ENCODE measurements around the gene GTPBP6.
"Not testable (repeated sequence)": the region's sequence is repeated elsewhere in the genome, so short reads cannot be mapped to it uniquely, and the experiment has no call there.

GTPBP6 gene

DNA sequence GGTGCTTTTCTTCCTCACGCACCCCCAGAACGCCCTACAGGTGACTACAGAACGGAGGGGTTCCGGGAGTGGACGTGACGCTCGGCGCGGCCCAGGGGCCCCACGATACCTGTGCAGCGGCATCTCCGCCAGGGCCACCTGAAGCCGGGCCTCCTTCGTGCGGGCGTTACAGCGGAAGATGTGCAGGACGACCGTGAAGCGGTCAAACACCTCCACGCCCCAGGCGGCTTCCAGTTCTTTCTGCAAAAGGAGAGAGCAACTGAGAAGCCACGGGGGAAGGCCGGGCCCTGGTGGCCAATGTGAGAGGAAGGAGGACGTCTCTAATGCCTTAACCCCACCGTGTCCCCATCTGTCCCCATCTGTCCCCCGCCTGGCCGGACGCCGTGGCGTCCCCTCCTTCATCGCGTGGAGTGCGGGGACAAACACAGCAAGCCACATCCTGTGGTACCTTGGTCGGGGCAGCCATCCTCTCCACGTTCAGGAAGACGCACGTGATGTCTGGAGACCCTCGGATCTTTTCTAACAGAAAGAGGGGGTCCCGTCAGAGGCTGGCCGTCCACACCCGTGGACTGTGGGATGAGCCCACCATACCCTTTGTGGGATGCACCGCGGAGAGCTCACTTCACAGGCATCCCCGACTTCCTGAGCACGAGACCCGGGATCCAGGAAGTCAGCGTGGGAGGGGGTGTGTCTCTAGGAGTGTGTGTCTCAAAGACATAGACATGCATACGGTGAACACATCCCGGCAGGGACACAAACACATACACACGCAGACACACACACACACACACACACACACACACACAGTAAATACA lies 3.6 kb downstream of the GTPBP6 start:
- no peak for DNase-seq

DNA sequence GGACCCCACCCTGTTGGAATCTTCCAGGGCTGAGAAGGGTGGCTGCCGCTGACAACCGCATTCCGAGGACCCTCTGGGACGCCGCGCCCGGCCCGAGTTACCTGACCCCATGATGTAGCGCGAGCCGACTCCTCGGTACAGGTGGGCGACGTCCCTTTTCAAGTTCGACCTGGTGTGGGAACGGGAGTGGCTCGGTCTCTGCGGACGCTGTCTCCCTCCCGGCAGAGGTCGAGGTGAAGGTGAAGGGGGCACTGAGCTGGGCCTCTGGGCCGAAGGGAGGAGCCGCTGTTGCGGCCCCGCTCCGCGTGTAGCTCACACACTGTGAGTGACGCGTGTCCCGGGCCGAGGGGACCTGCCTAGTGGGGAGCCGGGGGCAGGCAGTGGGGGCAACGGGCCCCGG lies 4.5 kb downstream of the GTPBP6 start:
- DNase-seq, result no peak

DNA sequence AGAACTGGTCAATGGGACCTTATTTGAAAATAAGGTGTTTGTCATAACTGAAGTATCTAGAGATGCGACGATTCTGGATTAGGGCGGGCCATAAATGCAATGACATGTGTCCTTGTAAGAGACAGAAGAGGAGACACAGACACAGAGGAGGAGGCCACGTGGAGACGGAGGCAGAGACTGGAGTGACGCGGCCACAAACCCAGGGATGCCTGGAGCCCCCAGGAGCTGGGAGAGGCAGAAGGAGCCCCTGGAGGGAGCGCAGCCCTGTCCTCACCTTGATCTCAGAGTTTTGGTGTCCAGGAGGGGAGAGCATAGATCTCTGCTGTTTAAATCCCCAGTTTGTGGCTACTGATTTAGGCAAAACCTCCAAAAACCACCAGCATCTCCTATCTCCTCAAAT lies 5.0 kb downstream of the GTPBP6 start:
- DNase-seq, result no peak

DNA sequence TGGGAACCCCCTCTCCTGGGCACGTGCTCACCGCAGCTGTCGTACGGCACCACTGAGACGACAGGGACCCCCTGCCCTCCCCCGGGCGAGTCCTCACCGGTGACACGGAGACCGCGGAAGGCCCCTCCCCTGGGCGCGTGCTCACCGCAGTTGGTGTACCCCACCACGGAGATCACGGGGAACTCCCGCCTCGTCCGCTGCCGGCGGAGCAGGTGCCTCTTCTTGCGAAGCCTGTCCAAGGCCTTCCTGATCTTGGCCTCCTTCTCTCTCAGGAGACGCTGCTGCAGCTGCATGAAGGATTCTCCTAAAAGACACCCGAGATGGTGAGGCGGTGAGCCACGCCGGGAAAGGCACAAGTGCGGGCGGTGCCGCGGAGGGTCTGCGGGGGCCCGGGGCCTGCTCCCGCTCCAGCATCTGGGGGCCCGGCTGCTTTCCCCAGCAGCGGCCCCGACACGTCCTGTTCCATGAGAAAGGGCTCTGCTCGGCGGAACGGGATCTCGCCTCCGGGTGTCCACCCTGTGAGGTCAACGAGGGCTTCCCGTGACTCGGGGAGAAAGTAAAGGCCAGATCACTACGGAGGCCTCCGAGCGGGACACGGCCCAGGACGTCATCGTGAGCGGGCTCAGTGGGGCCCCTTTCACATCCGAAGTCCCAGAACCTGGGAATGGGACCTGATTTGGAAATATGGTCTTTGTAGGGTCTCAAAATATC lies 5.8 kb downstream of the GTPBP6 start:
- DNase-seq, result no peak

DNA sequence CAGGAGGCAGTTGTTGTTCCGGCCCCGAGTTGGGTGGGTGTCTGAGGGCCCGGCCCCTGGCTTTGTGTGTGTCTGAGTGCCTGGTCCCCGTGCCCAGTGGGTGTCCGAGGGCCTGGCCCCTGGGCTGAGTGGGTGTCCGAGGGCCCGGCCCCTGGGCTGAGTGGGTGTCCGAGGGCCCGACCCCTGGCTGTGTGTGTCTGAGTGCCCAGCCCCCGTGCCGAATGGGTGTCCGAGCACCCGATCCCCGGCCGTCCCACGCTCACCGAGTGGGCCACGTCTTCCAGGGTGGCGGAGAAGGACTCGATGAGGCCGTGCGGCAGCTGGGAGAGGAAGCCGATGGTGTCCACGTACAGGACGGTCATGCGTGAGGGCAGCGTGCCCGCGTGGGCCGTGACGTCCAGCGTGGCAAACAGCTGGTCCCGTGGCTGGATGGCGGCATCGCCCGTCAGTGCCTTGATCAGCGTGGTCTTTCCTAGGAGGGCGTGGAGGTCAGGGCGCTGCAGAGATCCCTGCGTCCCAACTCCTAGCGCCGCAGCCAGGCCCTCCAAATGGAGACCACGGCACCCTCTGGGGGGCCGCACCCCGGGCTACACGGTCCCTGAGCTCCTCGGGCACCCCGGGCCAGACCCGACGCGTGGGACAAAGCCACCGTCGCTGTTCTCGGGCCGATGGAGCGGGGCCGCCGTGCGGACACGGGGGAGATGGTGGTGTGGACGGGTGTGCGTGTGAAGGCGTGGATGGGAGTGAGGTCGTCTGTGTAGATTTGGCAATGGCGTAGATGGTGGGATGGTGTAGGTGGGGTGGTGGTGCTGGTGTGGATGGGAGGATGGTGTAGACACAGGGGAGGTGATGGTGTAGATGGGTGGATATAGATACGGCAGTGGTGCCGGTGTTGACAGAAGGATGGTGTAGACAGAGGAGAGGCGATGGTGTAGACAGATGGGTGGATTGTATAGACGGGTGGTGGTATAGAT lies 7.2 kb downstream of the GTPBP6 start:
- DNase-seq, result no peak

DNA sequence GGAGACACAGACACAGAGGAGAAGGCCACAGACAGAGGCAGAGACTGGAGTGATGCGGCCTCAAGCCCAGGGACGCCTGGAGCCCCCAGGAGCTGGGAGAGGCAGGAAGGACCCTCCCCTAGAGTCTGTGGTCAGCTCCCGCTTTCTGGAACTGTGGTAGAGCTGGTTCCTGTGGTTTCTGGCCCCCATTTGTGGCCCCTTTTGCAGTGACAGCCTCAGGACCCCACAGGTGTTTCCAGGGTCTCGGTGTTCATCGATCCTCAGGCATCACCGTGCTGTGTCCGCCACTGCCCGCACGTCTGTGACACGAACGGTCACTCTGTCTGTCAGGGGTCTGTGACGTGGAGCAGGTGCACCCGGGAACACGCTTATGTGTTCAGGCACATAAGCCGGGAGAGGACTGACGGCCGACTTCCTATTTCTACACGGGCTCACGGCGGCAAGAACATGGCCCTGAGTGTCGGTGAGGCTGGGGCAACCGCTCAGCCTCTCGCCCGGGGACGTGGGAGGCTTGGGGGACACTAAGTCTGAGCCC lies 7.9 kb downstream of the GTPBP6 start:
- DNase-seq, result no peak

DNA sequence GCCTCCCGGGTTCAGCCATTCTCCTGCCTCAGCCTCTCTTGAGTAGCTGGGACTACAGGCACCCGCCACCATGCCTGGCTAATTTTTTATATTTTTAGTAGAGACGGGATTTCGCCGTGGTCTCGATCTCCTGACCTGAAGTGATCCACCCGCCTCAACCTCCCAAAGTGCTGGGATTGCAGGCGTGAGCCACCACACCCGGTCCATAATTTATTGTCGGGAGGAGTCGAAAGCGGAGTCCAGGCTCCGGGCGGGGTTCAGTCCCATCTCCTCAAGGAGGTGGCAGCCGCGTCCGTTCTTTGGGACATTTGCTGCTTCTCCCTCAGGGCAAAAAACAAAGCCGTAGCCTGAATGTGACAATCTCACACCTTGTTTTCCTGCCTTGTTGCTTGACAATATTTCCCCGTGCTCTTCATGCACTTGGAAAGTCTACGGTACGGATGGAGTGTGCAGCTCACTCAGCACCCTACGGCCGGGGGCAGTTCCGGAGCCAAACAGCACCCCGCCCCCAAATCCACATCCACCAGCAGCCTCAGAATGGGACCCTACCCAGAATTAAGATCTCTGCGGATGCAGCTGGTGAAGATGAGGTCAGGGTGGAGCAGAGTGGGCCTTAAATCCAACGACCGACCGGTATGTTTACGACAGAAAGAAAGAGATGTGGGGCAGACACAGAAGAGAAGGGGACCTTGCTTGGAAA lies 9.6 kb downstream of the GTPBP6 start:
- no peak for DNase-seq

DNA sequence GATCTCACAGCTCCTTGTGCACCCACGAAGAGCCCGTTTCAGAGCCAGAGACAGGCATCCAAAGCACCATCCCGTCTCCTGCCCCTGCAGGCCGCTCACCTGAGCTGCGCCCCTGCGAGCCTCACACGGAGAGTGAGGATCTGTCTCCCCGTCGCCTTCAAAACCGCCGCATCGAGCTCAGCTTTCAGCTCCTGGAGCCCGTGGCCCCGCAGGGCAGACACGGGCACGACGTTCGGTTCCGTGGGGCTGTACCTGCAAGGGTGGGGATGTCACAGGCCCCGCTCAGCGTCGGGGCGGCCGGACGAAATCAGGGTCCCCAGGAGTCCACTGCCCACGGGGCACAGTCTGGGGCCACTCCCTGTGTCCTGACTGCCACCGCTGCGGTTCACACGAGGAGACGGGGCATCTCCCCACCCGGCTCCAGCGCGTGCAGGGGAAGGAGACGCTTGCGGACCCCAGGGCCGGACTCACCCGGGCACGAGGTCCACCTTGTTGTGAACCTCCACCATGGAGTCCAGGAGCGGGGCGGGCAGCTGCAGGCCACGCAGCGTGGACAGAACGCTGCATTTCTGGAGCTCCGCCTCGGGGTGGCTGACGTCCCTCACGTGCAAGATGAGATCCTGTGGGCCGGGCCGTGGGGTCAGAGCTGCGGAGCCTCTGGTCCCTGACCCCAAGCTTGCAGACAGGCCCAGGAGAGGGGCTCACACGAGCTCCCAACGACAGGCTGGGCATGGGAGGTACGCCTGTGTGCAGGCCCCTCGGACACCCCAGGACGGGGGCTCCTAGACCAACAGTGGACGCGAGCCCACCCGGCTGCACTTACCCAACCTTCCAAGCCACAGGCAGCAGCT lies 11.1 kb downstream of the GTPBP6 start:
- DNase-seq, result no peak

DNA sequence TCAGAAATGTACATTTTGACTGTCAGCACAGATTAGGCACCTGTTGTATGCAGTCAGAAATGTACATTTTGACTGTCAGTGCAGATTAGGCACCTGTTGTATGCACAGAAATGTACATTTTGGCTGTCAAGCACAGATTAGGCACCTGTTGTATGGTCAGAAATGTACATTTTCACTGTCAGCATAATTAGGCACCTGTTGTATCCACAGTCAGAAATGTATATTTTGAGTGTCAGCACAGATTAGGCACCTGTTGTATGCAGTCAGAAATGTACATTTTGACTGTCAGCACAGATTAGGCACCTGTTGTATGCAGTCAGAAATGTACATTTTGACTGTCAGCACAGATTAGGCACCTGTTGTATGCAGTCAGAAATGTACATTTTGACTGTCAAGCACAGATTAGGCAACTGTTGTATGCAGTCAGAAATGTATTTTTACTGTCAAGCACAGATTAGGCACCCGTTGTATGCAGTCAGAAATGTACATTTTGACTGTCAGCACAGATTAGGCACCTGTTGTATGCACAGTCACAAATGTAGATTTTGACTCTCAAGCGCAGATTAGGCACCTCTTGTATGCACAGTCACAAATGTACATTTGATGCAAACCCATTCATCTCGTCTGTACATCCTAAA lies 11.9 kb downstream of the GTPBP6 start:
- DNase-seq, result not testable (repeated sequence)

DNA sequence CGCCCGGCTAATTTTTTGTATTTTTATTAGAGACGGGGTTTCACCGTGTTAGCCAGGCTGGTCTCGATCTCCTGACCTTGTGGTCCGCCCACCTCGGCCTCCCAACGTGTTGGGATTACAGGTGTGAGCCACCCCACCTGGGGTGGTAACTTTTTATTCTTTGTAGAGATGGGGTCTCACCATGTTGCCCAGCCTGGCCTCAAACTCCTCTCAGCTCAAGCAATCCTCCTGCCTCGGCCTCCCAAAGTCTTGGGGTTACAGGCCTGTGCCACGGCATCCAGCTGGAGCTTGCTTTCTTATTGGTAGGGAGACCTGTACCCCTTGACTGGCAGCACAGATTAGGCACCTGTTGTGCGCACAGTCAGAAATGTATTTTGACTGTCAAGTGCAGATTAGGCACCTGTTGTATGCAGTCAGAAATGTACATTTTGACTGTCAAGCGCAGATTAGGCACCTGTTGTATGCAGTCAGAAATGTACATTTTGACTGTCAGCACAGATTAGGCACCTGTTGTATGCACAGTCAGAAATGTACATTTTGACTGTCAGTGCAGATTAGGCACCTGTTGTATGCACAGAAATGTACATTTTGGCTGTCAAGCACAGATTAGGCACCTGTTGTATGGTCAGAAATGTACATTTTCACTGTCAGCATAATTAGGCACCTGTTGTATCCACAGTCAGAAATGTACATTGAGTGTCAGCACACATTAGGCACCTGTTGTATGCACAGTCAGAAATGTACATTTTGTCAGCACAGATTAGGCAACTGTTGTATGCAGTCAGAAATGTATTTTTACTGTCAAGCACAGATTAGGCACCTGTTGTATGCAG lies 12.6 kb downstream of the GTPBP6 start:
- not testable (repeated sequence) for DNase-seq

DNA sequence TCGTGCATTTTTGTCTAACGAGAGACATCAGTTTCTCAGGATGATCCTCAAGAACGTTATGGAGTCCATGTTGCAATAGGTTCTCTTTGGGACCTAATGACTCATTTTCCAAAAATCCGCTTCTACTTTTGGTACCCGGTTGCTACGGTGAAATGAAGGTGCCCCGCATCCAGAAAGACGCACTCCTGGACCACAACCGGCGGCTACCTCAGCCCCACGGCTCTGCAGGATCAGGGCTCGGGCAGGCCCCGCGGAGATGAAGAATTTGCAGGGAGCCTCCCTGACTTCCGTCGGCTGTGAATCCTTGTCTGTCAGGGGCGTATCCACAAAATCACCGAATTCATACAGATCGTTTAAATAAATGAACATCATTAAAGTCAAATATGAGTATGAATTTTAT lies 15.6 kb downstream of the GTPBP6 start:
- no peak for DNase-seq

DNA sequence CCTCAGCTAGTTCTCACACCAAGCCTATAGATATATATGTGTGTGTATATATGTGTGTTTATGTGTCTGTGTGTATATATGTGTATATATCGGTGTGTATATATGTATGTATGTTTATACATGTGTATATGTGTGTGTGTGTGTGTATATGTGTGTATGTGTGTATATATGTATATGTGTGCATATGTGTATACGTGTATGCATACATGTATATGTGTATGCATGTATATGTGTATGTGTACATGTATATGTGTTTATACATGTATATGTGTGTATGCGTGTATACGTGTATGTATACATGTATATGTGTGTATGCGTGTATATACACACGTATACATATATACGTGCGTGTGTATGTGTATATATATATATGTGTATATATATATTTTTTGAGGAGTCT lies 18.3 kb downstream of the GTPBP6 start:
- no peak for DNase-seq

DNA sequence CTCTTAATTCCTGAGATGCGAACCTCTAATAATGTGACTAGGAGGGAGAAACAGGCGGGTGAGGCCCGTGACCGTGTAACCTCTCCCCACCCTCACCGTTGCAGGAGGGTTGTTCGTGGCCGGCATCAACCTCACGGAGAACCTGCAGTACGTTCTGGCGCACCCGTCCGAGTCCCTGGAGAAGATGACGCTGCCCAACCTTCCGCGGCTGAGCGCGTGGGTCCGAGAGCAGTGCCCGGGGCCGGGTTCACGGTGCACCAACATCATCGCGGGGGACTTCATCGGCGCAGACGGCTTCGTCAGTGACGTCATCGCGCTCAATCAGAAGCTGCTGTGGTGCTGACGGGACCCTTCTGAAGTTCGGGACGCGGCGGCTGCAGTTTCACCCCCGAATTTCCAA lies 19.6 kb downstream of the GTPBP6 start:
- DNase-seq, result no peak

DNA sequence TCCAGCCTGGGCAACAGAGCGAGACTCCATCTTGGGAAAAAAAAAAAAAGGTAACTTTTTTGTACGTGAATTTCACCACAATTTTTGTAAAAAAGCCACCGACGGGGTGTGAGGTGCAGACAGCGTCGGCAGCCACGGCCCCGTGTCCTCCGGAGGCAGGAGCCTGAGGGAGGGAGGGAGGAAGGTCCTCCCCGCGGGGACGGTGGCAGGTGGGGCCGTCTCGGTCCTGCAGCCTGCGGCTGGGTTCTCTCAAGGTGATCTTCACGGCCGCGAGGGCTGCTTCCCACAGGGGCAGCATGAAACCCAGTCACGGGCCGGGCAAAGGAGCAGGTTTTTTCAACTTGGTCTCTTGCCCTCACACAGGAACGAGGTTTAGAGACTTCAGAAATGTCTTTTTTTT lies 23.5 kb downstream of the GTPBP6 start:
- DNase-seq, result no peak

DNA sequence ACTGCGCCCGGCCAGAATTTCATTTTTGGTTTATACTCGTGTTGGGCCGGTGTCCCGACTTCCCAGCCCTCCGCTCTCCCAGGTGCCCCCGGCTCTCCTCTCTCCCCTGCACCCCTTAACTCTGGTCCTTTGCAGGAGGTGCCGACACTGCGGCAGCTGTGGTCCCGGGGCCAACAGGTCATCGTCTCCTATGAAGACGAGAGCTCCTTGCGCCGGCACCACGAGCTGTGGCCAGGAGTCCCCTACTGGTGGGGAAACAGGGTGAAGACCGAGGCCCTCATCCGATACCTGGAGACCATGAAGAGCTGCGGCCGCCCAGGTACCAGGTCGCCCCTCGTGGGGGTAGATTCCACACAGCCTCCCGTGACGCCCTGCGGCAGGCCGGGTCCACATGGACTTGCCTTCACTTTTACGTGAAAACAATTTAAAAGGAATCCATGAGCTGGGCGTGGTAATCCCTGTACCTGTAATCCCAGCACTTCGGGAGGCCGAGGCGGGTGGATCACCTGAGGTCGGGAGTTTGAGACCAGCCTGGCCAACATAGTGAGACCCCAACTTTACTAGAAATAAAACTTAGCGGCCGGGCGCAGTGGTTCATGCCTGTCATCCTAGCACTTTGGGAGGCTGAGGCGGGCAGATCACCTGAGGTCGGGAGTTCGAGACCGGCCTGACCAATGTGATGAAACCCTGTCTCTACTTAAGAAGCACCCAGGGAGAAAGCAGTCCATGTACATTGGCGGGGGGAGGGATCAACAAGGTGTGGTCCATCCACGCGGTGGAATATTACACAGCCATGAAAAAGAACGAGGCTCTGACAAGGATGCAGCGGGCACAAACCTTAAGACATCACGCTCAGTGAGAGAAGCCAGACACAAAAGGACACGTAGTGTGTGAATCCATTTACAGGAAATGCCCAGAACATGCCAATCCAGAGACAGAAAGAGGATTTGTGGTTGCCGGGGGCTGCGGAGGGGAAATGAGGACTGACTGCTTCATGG lies 25.4 kb downstream of the GTPBP6 start:
- no peak for DNase-seq

DNA sequence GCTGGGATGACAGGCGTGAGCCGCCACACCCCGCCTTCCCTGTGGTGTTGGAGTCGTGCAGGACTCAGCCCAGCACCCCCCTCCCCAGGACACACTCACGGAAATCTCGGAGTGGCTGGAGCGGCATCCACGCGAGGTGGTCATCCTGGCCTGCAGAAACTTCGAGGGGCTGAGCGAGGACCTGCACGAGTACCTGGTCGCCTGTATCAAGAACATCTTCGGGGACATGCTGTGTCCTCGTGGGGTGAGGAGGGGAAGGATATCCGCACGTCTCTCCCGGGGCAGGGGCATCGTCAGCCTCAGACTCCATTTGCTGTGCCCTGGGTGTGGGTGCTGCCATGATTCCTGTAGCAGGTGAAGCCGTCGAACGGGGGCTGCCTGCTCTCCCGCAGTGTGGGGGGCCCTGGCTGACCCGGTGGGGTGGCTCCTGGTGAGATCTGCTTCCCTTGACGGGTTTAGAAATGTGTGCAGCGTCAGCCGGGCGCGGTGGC lies 27.1 kb downstream of the GTPBP6 start:
- DNase-seq, result no peak

DNA sequence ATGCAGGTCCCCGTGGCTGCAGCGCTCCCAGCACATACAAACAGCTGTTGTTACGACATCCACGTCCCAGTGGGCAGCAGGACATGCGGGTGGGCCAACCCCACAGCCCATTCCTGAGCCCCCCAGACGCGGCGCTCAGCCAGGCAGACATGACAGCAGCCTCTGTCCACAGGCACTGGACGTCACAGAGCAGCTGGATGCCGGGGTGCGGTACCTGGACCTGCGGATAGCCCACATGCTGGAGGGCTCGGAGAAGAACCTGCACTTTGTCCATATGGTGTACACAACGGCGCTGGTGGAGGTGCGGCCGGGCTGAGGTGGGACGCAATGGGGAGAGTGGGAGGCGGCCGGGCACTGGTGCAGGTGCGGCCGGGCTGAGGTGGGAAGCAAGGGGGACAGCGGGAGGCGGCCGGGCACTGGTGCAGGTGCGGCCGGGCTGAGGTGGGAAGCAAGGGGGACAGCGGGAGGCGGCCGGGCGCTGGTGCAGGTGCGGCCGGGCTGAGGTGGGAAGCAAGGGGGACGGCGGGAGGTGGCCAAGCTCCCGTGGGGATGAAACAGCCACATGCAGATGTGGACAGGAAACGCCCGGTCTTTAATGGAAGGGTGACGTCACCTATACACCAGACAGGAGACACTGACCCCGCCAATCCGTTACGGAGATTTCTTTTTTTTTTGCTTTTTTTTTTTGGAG lies 28.0 kb downstream of the GTPBP6 start:
- DNase-seq, result no peak

DNA sequence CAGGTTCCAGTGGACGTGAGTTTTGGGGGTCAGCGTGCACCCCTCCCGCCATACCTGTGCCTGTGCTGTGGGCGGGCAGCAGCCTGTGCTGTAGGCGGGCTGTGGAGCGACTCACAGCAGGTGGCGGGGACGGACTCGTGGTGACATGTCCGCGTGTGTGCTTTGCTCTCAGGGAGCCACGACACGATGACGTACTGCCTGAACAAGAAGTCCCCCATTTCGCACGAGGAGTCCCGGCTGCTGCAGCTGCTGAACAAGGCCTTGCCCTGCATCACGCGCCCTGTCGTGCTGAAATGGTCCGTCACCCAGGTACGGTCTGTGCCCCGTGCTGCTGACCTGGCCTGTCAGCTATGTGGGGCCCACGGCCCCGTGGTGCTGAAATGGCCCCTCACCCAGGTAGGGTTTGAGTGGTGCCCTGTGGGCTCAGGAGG lies 30.0 kb downstream of the GTPBP6 start:
- no peak for DNase-seq
